WTC11 (cell line): ENCODE measurements around the gene ECE1. TPM values are rescaled to one million over a fixed set of nuclear protein-coding genes. Genes with fewer than 3 reads are reported as not detected.

ENCODE experiments used
- ATAC-seq: fragments of 200-7000 bp; cut with Tn5 transposase; 2 replicates; pipeline ENCODE4 v1.10.0; 2021; ENCODE audit warnings: mild to moderate bottlenecking, moderate library complexity
- CTCF ChIA-PET: fragments of 300-600 bp; sonication (Branson Sonifier 250); formaldehyde crosslinking; loops from one replicate; lab custom pipeline; 2021; ENCODE audit warnings: antibody characterized with exemption; lab: Charles Lee
- POLR2A ChIA-PET: fragments of 350-600 bp; sonication (Branson Sonifier 250); formaldehyde crosslinking; loops from one replicate; lab custom pipeline; 2021; ENCODE audit warnings: antibody characterized with exemption; lab: Charles Lee
- DNase-seq: peaks from one replicate; pipeline ENCODE4 v3.0.0; 2021; ENCODE audit warnings: low spot score
- H3K27ac Mint-ChIP-seq: 2 replicates; pipeline ENCODE4 v1.8.0; 2021; ENCODE audit warnings: mixed read lengths
- H3K27me3 Mint-ChIP-seq: 2 replicates; pipeline ENCODE4 v1.8.0; 2021; ENCODE audit warnings: low read depth, mild to moderate bottlenecking, moderate library complexity, mixed read lengths
- H3K36me3 Mint-ChIP-seq: 2 replicates; pipeline ENCODE4 v1.8.0; 2021; ENCODE audit warnings: mixed read lengths
- H3K4me1 Mint-ChIP-seq: 2 replicates; pipeline ENCODE4 v1.8.0; 2022; ENCODE audit warnings: mixed read lengths
- H3K4me3 Mint-ChIP-seq: 2 replicates; pipeline ENCODE4 v1.8.0; 2021; ENCODE audit warnings: mild to moderate bottlenecking, moderate library complexity, mixed read lengths
- H3K9me3 Mint-ChIP-seq: 2 replicates; pipeline ENCODE4 v1.8.0; 2021; ENCODE audit warnings: mixed read lengths
- ATF1 ChIP-seq: sonication (generic); formaldehyde crosslinking; IDR thresholded peaks from 2 replicates; pipeline ENCODE4 v1.8.1; 2023; ENCODE audit warnings: mild to moderate bottlenecking, moderate library complexity, missing genetic modification reagents
- ETV6 ChIP-seq: sonication (generic); formaldehyde crosslinking; IDR thresholded peaks from 2 replicates; pipeline ENCODE4 v1.8.1; 2022; ENCODE audit warnings: mild to moderate bottlenecking, missing genetic modification reagents
- FOXJ3 ChIP-seq: sonication (generic); formaldehyde crosslinking; IDR thresholded peaks from 2 replicates; pipeline ENCODE4 v1.9.0; 2021; ENCODE audit warnings: missing genetic modification reagents, mild to moderate bottlenecking, borderline replicate concordance
- GRHL2 ChIP-seq: fragments of 250-450 bp; sonication (Bioruptor Pico); IDR thresholded peaks from 2 replicates; pipeline ENCODE4 v1.8.0; 2022; ENCODE audit warnings: mild to moderate bottlenecking, moderate library complexity; ENCODE audit not compliant: insufficient replicate concordance, severe bottlenecking
- JAZF1 ChIP-seq: fragments of 250-450 bp; sonication (Bioruptor Pico); IDR thresholded peaks from 2 replicates; pipeline ENCODE4 v1.9.0; 2021; ENCODE audit warnings: moderate library complexity, mild to moderate bottlenecking, inconsistent platforms
- MXD4 ChIP-seq: fragments of 250-450 bp; sonication (Bioruptor Pico); IDR thresholded peaks from 2 replicates; pipeline ENCODE4 v1.8.0; 2021; ENCODE audit warnings: mild to moderate bottlenecking, moderate library complexity, borderline replicate concordance
- NFE2L1 ChIP-seq: sonication (generic); formaldehyde crosslinking; IDR thresholded peaks from 2 replicates; pipeline ENCODE4 v1.8.1; 2023; ENCODE audit warnings: missing genetic modification reagents
- NR2C2 ChIP-seq: sonication (generic); formaldehyde crosslinking; IDR thresholded peaks from 2 replicates; pipeline ENCODE4 v1.8.0; 2022; ENCODE audit warnings: mild to moderate bottlenecking, missing genetic modification reagents
- NR3C1 ChIP-seq: sonication (generic); formaldehyde crosslinking; conservative IDR thresholded peaks from 2 replicates; pipeline ENCODE4 v1.8.1; 2023; ENCODE audit warnings: low read depth, mild to moderate bottlenecking, missing genetic modification reagents
- SMAD3 ChIP-seq: sonication (generic); formaldehyde crosslinking; IDR thresholded peaks from 2 replicates; pipeline ENCODE4 v1.8.0; 2022; ENCODE audit warnings: missing genetic modification reagents, mild to moderate bottlenecking, borderline replicate concordance
- SP1 ChIP-seq: sonication (generic); formaldehyde crosslinking; conservative IDR thresholded peaks from 2 replicates; pipeline ENCODE4 v1.8.1; 2022; ENCODE audit warnings: missing genetic modification reagents
- ZBTB21 ChIP-seq: sonication (generic); formaldehyde crosslinking; IDR thresholded peaks from 2 replicates; pipeline ENCODE4 v1.8.1; 2023; ENCODE audit warnings: mild to moderate bottlenecking, missing genetic modification reagents, borderline replicate concordance
- ZNF416 ChIP-seq: fragments of 250-450 bp; sonication (Bioruptor Pico); IDR thresholded peaks from 2 replicates; pipeline ENCODE4 v1.9.0; 2021; ENCODE audit warnings: mild to moderate bottlenecking, inconsistent platforms
- total RNA-seq: library from RNA; stranded (reverse); gene quantifications from 3 replicates; pipeline ENCODE4 v1.2.3, GENCODE V29; 2021
- TF ChIP-seq, protein P1 (sequence below): fragments of 250-450 bp; sonication (Bioruptor Pico); IDR thresholded peaks from 2 replicates; pipeline ENCODE4 v2.1.2; 2022; ENCODE audit warnings: mild to moderate bottlenecking, moderate library complexity
- TF ChIP-seq, protein P2 (sequence below): sonication (generic); formaldehyde crosslinking; IDR thresholded peaks from 2 replicates; pipeline ENCODE4 v1.8.0; 2023; ENCODE audit warnings: missing genetic modification reagents
- TF ChIP-seq, protein P3 (sequence below): fragments of 250-450 bp; sonication (Bioruptor Pico); IDR thresholded peaks from 2 replicates; pipeline ENCODE4 v1.9.0; 2021; ENCODE audit warnings: mild to moderate bottlenecking
- TF ChIP-seq, protein P4 (sequence below): sonication (generic); formaldehyde crosslinking; IDR thresholded peaks from 2 replicates; pipeline ENCODE4 v1.8.0; 2022; ENCODE audit warnings: mild to moderate bottlenecking, missing genetic modification reagents
- TF ChIP-seq, protein P5 (sequence below): fragments of 250-450 bp; sonication (Bioruptor Pico); conservative IDR thresholded peaks from 2 replicates; pipeline ENCODE4 v1.9.0; 2021; ENCODE audit warnings: mild to moderate bottlenecking
- TF ChIP-seq, protein P6 (sequence below): sonication (generic); formaldehyde crosslinking; IDR thresholded peaks from 2 replicates; pipeline ENCODE4 v1.8.0; 2022; ENCODE audit warnings: mild to moderate bottlenecking, missing genetic modification reagents
- TF ChIP-seq, protein P7 (sequence below): fragments of 200-600 bp; IDR thresholded peaks from 2 replicates; pipeline ENCODE4 v1.8.0; 2022; ENCODE audit warnings: antibody characterized with exemption

ECE1 gene
- total RNA-seq, 1 experiment from 2014 or later: 45.0 TPM

DNA sequence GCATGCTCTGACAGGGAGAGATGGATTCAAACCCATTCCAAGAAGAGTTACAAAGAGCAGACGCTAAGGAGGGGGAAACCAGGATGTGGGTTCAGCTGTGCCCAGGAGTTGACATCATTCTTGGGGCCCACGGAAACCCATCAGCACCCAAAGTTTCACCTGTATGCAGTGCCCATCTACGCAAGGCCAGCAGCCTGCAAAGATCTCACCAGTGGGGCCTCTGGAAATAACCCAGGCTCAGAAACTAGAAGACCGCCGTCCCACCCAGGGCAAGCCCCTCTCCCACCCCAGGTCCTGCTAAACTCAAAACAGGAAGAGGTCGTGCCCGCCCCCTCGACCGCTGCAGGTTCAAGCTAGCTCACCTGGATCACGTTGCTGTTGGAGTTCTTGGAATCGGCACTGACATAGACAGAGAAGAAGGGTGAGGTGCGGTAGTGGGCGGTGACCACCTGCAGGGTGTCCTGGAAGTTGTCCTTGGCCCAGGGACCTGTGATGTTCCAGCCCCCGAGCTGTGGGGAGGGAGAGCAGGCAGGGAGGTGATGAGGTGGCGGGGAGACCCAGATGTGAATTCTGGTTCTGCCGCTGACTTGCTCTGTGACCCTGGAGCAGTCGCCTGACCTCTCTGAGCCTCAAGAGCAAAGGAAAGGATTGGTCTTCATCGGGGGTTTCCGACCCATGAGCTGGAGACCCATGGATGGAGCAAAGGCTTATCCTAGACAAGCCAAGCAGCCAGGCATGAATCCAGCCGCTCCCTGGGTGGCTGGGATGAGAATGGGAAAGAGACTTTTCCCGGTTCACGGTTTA, 31.7 kb downstream of the ECE1 start:
- Mint-ChIP-seq H3K27me3 (no peaks in the 10 kb centered on the region), H3K4me1 (peaks cover 15% of the 10 kb centered on the region), H3K36me3 (no peaks in the 10 kb centered on the region), H3K27ac (no peak overlapping the region), H3K9me3 (no peaks in the 10 kb centered on the region), H3K4me3 (no peak overlapping the region)
- POLR2A ChIA-PET: interaction anchor here (0.6 kb wide), 1 partner anchor 582 kb away, joined by 3 read pairs; no protein-coding TSS in a partner anchor
- no peak for DNase-seq
- no peak for ATAC-seq
- CTCF ChIA-PET: interaction anchor here (0.7 to 11.4 kb wide), 3 partner anchors 12 to 210 kb away, joined by 3 to 220 read pairs (median 17); no protein-coding TSS in a partner anchor
- no peak for TF ChIP-seq FOXJ3
- TF ChIP-seq ZBTB21: no peak
- TF ChIP-seq, protein P1, sequence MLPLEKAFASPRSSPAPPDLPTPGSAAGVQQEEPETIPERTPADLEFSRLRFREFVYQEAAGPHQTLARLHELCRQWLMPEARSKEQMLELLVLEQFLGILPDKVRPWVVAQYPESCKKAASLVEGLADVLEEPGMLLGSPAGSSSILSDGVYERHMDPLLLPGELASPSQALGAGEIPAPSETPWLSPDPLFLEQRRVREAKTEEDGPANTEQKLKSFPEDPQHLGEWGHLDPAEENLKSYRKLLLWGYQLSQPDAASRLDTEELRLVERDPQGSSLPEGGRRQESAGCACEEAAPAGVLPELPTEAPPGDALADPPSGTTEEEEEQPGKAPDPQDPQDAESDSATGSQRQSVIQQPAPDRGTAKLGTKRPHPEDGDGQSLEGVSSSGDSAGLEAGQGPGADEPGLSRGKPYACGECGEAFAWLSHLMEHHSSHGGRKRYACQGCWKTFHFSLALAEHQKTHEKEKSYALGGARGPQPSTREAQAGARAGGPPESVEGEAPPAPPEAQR (CRISPR knock-in tag): no peak
- TF ChIP-seq, protein P2, sequence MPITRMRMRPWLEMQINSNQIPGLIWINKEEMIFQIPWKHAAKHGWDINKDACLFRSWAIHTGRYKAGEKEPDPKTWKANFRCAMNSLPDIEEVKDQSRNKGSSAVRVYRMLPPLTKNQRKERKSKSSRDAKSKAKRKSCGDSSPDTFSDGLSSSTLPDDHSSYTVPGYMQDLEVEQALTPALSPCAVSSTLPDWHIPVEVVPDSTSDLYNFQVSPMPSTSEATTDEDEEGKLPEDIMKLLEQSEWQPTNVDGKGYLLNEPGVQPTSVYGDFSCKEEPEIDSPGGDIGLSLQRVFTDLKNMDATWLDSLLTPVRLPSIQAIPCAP (CRISPR knock-in tag): no peak
- TF ChIP-seq, protein P3, sequence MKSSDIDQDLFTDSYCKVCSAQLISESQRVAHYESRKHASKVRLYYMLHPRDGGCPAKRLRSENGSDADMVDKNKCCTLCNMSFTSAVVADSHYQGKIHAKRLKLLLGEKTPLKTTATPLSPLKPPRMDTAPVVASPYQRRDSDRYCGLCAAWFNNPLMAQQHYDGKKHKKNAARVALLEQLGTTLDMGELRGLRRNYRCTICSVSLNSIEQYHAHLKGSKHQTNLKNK (CRISPR knock-in tag): no peak
- TF ChIP-seq, protein P4, sequence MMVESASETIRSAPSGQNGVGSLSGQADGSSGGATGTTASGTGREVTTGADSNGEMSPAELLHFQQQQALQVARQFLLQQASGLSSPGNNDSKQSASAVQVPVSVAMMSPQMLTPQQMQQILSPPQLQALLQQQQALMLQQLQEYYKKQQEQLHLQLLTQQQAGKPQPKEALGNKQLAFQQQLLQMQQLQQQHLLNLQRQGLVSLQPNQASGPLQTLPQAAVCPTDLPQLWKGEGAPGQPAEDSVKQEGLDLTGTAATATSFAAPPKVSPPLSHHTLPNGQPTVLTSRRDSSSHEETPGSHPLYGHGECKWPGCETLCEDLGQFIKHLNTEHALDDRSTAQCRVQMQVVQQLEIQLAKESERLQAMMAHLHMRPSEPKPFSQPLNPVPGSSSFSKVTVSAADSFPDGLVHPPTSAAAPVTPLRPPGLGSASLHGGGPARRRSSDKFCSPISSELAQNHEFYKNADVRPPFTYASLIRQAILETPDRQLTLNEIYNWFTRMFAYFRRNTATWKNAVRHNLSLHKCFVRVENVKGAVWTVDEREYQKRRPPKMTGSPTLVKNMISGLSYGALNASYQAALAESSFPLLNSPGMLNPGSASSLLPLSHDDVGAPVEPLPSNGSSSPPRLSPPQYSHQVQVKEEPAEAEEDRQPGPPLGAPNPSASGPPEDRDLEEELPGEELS (CRISPR knock-in tag): no peak
- no peak for TF ChIP-seq JAZF1
- TF ChIP-seq GRHL2 (CRISPR knock-in tag): no peak
- TF ChIP-seq SP1 (CRISPR knock-in tag): no peak
- TF ChIP-seq NFE2L1 (CRISPR knock-in tag): no peak
- no peak for TF ChIP-seq SMAD3 (CRISPR knock-in tag)
- no peak for TF ChIP-seq MXD4 (CRISPR knock-in tag)
- TF ChIP-seq ZNF416 (CRISPR knock-in tag): no peak

DNA sequence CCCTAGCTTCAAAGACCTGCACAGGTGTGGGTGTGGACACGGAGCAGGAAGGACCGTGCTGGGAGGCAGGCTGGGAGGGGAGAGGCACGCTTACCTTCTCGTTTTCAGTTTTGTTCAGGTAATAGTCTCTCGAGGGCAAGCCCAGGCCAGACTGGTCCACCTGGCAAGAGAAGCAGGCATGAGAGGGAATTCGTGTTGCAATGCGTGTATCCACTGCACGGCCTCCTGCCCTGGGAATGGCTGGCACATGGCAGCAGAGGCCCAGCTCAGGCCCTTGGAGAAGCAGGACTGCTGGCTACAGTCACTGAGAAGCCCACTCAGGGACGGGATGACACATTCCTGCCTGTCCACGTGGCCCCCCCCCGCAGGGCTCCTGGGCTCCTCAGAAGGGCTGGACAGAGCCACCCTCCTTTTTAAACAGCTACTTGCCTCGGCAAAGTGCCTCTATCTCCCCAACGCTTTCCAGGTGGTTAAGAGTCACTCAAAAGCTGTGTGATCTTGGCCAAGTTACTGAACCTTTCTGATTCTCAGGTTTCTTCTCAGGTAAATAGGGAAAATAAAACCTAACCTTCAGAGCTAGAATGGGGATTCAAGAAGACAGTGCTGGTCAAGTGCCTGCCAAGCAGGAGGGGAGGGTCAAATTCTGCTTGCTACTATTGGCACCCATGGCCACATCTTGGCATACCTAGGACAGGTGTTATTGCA, 32.7 kb downstream of the ECE1 start:
- Mint-ChIP-seq H3K9me3 (no peaks in the 10 kb centered on the region), H3K36me3 (0 out of 2 replicates have a peak, but pooled peaks cover 2% of the 10 kb centered on the region), H3K4me1 (peaks cover 12% of the 10 kb centered on the region), H3K27me3 (no peaks in the 10 kb centered on the region), H3K27ac (no peak overlapping the region), H3K4me3 (no peak overlapping the region)
- DNase-seq (no peak), ATAC-seq (no peak)
- POLR2A ChIA-PET: no interaction called here
- CTCF ChIA-PET: interaction anchor here (2.0 to 11.4 kb wide), 2 partner anchors 13 to 111 kb away, joined by 17 to 220 read pairs; no protein-coding TSS in a partner anchor
- TF ChIP-seq NR3C1 (CRISPR knock-in tag) (no peak), MXD4 (CRISPR knock-in tag) (no peak), FOXJ3 (no peak), ETV6 (no peak), ZBTB21 (no peak), ATF1 (no peak), NR2C2 (CRISPR knock-in tag) (no peak), ZNF416 (CRISPR knock-in tag) (no peak)
- TF ChIP-seq, protein P3 (CRISPR knock-in tag): no peak
- TF ChIP-seq, protein P5, sequence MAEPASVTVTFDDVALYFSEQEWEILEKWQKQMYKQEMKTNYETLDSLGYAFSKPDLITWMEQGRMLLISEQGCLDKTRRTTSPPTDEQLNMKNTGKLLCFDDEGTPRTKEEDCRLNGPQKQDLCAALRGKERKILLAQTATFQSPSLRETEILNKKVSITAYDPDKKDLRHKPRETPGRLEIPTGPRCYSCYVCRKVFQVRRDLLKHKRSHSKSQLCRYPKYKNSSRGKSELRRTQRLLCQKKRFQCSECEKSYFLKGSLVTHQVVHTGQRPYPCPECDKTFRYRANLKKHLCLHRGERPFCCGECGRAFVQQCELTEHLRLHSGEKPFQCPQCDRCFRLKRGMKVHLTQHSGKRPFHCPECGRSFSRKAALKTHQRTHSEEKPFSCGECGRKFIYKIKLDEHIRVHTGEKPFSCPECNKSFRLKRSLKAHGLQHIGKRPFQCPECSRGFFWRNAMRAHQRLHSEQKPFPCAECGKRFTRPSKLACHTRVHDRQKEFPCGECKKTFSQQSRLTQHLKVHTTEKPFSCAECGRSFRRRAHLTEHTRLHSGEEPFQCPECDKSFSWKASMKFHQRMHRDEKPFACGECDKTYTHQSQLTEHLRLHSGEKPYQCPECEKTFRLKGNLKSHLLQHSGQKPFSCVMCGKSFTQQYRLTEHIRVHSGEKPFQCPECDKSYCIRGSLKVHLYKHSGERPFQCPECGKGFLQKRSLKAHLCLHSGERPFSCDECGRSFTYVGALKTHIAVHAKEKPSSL (CRISPR knock-in tag): no peak
- TF ChIP-seq, protein P6, sequence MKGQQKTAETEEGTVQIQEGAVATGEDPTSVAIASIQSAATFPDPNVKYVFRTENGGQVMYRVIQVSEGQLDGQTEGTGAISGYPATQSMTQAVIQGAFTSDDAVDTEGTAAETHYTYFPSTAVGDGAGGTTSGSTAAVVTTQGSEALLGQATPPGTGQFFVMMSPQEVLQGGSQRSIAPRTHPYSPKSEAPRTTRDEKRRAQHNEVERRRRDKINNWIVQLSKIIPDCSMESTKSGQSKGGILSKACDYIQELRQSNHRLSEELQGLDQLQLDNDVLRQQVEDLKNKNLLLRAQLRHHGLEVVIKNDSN: no peak
- TF ChIP-seq, protein P7, sequence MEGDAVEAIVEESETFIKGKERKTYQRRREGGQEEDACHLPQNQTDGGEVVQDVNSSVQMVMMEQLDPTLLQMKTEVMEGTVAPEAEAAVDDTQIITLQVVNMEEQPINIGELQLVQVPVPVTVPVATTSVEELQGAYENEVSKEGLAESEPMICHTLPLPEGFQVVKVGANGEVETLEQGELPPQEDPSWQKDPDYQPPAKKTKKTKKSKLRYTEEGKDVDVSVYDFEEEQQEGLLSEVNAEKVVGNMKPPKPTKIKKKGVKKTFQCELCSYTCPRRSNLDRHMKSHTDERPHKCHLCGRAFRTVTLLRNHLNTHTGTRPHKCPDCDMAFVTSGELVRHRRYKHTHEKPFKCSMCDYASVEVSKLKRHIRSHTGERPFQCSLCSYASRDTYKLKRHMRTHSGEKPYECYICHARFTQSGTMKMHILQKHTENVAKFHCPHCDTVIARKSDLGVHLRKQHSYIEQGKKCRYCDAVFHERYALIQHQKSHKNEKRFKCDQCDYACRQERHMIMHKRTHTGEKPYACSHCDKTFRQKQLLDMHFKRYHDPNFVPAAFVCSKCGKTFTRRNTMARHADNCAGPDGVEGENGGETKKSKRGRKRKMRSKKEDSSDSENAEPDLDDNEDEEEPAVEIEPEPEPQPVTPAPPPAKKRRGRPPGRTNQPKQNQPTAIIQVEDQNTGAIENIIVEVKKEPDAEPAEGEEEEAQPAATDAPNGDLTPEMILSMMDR: no peak
